ENCODE measurements around the gene ATXN7L1. TPM values are rescaled to one million over a fixed set of nuclear protein-coding genes. Genes with fewer than 3 reads are reported as not detected.
A peak's percentile ranks its signal among the peaks of the same experiment; 100 is the strongest.

The ATXN7L1 gene
- total and polyA plus RNA-seq, 2 experiments from 2014 or later = 6.4 to 8.6 TPM

- no peak for DNase-seq (ENCODE audit: low read depth in 1 of 2, low spot score in 1 of 2)
- Histone ChIP-seq H3K9me3 (ENCODE audit: low read depth) (no peaks in the 10 kb centered on the region), H3K27me3 (no peaks in the 10 kb centered on the region), H3K4me3 (no peak overlapping the region), H3K27ac (no peak overlapping the region), H3K4me1 (ENCODE audit: low read depth) (no peaks in the 10 kb centered on the region), H3K36me3 (no peaks in the 10 kb centered on the region)
- TF ChIP-seq CTCF (IDR thresholded peaks at IDR 0.05; ENCODE audit: low read depth, low read length) = no peak
Observed at GRCh38 chr7:105625986-105626385, 250.4 kb downstream of the ATXN7L1 start.

- no peak overlapping the region for H3K4me3 ChIP-seq
- H3K4me1 ChIP-seq (ENCODE audit: low read depth) = no peaks in the 10 kb centered on the region
- no peak for TF ChIP-seq CTCF (IDR thresholded peaks at IDR 0.05; ENCODE audit: low read depth, low read length)
- no peaks in the 10 kb centered on the region for H3K36me3 ChIP-seq
- H3K9me3 ChIP-seq (ENCODE audit: low read depth) = no peaks in the 10 kb centered on the region
- H3K27ac ChIP-seq = no peak overlapping the region
- H3K27me3 ChIP-seq = no peaks in the 10 kb centered on the region
- DNase-seq (ENCODE audit: low read depth in 1 of 2, low spot score in 1 of 2) = no peak
Observed at GRCh38 chr7:105623906-105624305, 252.5 kb downstream of the ATXN7L1 start.

GRCh38 chr7:105623378-105623777, 253.0 kb downstream of the ATXN7L1 start:
- no peak for DNase-seq (ENCODE audit: low read depth in 1 of 2, low spot score in 1 of 2)
- no peaks in the 10 kb centered on the region for H3K36me3 ChIP-seq
- no peaks in the 10 kb centered on the region for H3K27me3 ChIP-seq
- H3K4me1 ChIP-seq (ENCODE audit: low read depth) = peaks cover 2% of the 10 kb centered on the region
- no peak overlapping the region for H3K27ac ChIP-seq
- H3K4me3 ChIP-seq = no peak overlapping the region
- H3K9me3 ChIP-seq (ENCODE audit: low read depth) = no peaks in the 10 kb centered on the region
- TF ChIP-seq CTCF (IDR thresholded peaks at IDR 0.05; ENCODE audit: low read depth, low read length) = no peak

GRCh38 chr7:105622106-105622731, 254.2 kb downstream of the ATXN7L1 start:
- TF ChIP-seq CTCF (IDR thresholded peaks at IDR 0.05; ENCODE audit: low read depth, low read length) = no peak
- H3K36me3 ChIP-seq = no peaks in the 10 kb centered on the region
- no peak overlapping the region for H3K4me3 ChIP-seq
- no peaks in the 10 kb centered on the region for H3K27me3 ChIP-seq
- no peaks in the 10 kb centered on the region for H3K9me3 ChIP-seq (ENCODE audit: low read depth)
- DNase-seq (ENCODE audit: low read depth in 1 of 2, low spot score in 1 of 2) = no peak
- H3K27ac ChIP-seq = no peak overlapping the region
- H3K4me1 ChIP-seq (ENCODE audit: low read depth) = peaks cover 13% of the 10 kb centered on the region

- H3K27ac ChIP-seq = no peak overlapping the region
- H3K9me3 ChIP-seq (ENCODE audit: low read depth) = no peaks in the 10 kb centered on the region
- no peak for TF ChIP-seq CTCF (IDR thresholded peaks at IDR 0.05; ENCODE audit: low read depth, low read length)
- H3K4me3 ChIP-seq = no peak overlapping the region
- H3K4me1 ChIP-seq (ENCODE audit: low read depth) = peaks cover 19% of the 10 kb centered on the region
- H3K27me3 ChIP-seq = no peaks in the 10 kb centered on the region
- no peaks in the 10 kb centered on the region for H3K36me3 ChIP-seq
- DNase-seq (ENCODE audit: low read depth in 1 of 2, low spot score in 1 of 2) = peak in 1 of 2 donors; percentile 73
Observed at GRCh38 chr7:105621617-105622016, 254.8 kb downstream of the ATXN7L1 start.
